H4 (cell line): ENCODE results near the gene ARCN1. TPM values are rescaled to one million over a fixed set of nuclear protein-coding genes. Genes with fewer than 3 reads are reported as not detected.
"Not testable (repeated sequence)": the region's sequence is repeated elsewhere in the genome, so short reads cannot be mapped to it uniquely, and the experiment has no call there.

Source experiments
- DNase-seq: peaks from one replicate; pipeline ENCODE4 v3.0.0-alpha.2; 2015; ENCODE audit warnings: low spot score
- total RNA-seq: library from RNA; depleted of rRNA; stranded (reverse); fragments of >200 nt; shearing (Covaris generic); gene quantifications from 2 replicates; pipeline ENCODE4 v1.2.3, GENCODE V29; 2014

ARCN1 gene
- total RNA-seq, 1 experiment from 2014 or later, result 172 TPM

GRCh38 chr11:118544010-118544646 is 28.1 kb upstream of the ARCN1 start:
- no peak for DNase-seq

DNA sequence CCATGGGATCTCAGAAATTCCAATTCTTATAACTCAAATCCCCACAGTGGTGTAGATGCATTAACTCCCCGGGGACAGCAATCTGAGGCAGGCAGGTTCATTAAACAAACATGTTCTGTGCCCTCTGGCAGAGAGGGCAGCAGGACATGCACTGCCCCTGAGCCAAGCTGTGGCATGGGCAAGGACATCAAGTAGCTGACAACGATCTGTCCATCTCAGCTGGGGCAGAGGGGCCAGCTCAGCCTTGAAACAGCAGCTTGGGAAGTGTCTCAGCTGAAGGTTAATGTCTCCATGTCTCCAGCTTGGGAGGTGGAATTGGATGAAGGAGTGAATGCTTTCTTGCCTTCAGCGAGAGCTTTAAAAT is 27.6 kb upstream of the ARCN1 start:
- DNase-seq, result no peak

- no peak for DNase-seq
Measured at GRCh38 chr11:118545533-118545932, 26.7 kb upstream of the ARCN1 start.

DNA sequence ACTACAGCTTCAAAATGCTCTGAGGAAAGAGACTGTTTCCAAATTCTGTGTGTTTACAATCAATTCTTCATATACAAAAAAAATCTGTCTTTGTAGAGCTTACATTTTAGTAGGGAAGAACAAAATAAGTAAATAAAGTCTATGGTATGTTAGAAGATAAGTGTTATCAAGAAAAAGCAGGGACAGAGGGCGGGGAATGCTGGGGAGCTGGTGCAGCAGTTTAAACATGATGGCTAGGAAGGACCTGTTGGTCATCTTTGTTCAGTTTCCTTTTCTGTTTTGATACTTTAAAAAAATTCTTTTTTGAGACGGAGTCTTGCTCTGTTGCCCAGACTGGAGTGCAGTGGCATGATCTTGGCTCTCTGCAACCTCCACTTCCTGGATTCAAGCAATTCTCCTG is 25.1 kb upstream of the ARCN1 start:
- no peak for DNase-seq

- DNase-seq, result no peak
Measured at GRCh38 chr11:118552341-118552740, 19.9 kb upstream of the ARCN1 start.

- no peak for DNase-seq
Measured at GRCh38 chr11:118560806-118561205, 11.4 kb upstream of the ARCN1 start.

DNA sequence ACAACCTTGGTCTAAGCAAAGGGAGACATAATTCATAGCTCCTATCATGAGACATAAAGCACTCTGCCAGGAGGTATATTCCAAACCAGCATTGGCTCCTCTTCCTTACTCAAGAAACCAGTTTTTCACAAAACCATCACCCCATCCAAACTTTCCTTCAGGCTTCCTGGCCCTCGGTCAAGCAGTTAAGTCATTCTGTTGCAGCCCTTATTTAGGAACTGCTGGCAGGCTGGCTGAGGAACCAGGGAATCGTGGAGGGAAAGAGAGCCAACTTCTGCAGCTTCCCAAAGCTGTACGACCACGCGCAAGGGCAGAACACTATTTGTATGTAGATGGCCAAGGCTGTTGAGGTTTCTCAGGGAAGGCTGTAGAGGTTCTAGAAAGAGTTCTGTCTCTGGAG is 7.2 kb upstream of the ARCN1 start:
- DNase-seq, result no peak

GRCh38 chr11:118569670-118570069 is 2.5 kb upstream of the ARCN1 start:
- DNase-seq, result no peak

DNA sequence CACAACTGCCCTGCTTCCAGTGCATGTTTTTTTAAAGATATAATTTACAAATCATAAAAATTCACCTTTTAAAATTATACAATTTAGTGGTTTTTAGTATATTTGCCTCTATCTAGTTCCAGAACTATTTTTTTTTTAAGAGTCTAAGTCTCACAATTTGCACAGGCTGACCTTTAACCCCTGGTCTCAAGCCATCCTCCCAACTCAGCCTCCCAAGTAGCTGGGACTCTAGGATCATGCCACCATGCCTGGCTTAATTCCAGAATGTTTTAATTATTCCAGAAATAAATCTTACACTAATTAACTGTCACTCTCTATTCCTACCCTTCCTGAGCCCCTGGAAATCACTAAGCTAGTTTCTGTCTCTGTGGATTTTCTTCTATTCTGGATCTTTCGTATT is 1.4 kb upstream of the ARCN1 start:
- no peak for DNase-seq

DNA sequence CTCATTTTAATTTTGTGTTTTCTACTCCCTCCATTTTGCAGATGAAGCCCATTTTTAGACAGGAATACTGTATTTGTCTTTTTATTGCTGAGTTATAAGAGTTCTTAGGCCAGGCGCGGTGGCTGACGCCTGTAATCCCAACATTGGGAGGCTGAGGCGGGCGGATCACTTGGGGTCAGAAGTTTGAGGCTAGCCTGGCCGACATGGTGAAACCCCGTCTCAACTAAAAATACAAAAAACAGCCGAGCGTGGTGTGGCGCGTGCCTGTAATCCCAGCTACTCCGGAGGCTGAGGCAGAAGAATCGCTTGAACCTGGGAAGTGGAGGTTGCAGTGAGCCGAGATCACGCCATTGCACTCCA is 528 bp upstream of the ARCN1 start:
- not testable (repeated sequence) for DNase-seq

- peak; percentile 16 for DNase-seq
Measured at GRCh38 chr11:118572981-118573550, 857 bp downstream of the ARCN1 start.

- DNase-seq, result no peak
Measured at GRCh38 chr11:118574636-118575035, 2.4 kb downstream of the ARCN1 start.

DNA sequence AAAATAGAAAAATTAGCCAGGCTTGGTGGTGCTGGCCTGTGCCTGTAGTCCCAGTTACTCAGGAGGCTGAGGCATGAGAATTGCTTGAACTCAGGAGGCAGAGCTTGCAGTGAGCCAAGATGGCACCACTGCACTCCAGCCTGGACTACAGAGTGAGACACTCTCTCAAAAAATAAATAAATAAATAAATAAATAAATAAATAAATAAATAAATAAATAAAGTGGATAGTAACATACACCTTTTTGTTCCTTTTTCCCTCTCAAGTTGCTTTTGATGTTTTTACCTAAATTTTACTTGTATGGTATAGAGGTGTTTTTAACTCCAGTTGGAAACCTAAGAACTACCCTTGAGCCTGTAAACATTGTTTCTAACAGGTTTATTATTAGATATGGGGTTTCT is 5.8 kb downstream of the ARCN1 start:
- not testable (repeated sequence) for DNase-seq

- no peak for DNase-seq
Measured at GRCh38 chr11:118581057-118581456, 8.8 kb downstream of the ARCN1 start.

GRCh38 chr11:118587952-118588351 is 15.7 kb downstream of the ARCN1 start:
- DNase-seq, result no peak

- DNase-seq, result no peak
Measured at GRCh38 chr11:118592616-118593367, 20.6 kb downstream of the ARCN1 start.

DNA sequence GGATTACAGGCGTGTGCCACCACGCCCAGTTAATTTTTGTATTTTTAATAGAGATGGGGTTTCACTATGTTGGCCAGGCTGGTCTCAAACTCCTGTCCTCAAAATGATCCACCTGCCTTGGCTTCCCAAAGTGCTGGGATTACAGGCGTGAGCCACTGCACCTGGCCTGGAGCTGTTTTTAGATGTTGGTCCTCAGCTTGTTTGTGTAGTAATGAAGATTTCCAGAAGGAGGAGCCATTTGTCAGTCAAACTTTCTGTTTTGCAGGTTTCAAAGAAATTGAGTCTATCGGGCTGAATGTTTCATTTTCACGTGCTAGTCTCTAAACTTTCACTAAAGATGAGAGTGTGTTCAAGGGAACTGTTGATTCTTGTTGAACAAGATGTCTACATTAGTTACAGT is 22.8 kb downstream of the ARCN1 start:
- DNase-seq, result peak; percentile 23

DNA sequence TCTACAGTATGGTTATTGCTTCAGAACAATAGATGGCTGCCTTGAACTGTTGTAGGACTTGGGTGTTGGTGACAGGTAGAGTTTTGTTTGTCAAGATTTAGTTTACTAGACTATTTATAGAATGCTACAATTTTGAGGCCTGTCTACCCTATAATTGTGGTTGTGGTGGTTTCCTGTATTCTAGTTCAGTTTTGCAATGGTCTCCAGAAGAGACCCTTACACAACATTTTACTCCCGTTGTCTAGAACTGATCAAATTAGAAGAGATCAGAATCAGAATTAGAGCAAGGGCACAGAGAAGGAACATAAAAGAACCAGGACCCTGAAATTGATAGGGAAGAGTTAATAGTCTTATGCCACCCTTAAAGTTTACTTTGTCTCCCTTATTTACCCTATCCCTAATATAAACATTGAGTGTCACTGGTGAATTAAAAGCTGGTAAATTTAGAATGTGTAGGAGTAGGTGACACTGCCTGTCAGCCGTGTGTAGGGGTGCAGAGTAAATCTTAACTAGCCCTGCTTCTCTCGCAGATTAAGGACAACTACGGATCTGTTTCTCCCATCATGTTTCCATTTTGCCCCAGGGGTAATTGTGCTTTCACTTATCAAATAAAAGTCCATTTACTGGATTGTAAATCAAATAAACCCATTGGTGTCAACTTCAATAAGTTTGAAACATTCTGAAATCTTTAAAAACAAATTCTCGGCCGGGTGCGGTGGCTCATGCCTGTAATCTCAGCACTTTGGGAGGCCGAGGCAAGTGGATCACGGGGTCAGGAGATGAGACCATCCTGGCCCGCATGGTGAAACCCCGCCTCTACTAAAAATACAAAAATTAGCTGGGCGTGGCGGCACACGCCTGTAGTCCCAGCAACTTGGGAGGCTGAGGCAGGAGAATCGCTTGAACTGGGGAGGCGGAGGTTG is 24.3 kb downstream of the ARCN1 start:
- DNase-seq, result no peak

- DNase-seq, result no peak
Measured at GRCh38 chr11:118597556-118597955, 25.3 kb downstream of the ARCN1 start.

DNA sequence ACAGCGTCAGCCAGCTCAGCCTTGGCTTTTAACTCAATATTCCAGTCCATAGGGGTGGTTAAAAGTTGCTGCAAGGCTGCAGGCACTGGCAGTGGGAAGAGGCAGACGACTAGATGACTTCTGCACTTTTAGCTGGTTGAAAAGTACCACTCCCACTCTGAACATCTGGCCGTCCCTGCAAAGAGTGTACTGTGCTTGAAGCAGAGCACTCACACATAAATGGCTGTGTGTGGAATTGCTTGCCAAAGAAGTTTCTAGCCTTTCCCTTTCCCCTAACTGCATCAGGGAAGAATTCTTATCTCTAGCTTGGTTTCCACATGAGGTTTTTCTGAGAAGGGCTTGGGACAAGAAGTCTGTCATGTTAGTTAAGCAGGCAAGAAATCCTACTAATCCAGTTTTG is 30.1 kb downstream of the ARCN1 start:
- DNase-seq, result no peak

GRCh38 chr11:118603709-118604108 is 31.5 kb downstream of the ARCN1 start:
- DNase-seq, result not testable (repeated sequence)

DNA sequence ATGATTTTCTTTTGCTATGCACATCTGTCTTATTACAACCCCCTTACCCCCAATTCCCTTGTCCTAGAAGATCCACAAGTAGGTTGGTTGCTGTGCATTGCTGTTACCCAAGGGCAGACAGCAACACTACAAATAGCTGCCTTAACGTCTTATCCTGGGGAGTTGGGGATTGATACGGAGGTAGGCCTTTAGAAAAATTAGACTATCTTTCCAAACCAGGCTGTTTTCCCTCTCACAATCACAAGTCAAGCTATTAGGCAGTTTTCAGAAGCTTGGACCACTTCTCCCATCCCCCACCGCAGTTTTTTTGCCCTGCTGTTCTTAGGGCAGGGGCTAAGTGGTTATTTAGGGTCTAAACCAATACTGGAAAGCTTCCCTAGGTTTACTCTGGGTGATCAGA is 32.4 kb downstream of the ARCN1 start:
- no peak for DNase-seq
